Small intestine (tissue), 7 donors: ENCODE data around the gene RNF141. TPM values are rescaled to one million over a fixed set of nuclear protein-coding genes. Genes with fewer than 3 reads are reported as not detected.

Source experiments
- DNase-seq, 2 donors: peaks; one replicate each; pipeline versions ENCODE4 v3.0.0 to v3.0.0-alpha.2; 2013
- FAIRE-seq: peaks from 2 replicates; lab custom pipeline; 2012; peaks lifted over from hg19 to GRCh38; lab: Jason Lieb, UNC
- H3K27ac ChIP-seq, 3 donors: one replicate each; pipeline ENCODE4 v1.5.1; 2013; ENCODE audit warnings: low read length in 2 of 3, mild to moderate bottlenecking in 2 of 3, control low read depth in 1 of 3, inconsistent platforms in 1 of 3, low read depth in 1 of 3, moderate library complexity in 1 of 3
- H3K27me3 ChIP-seq, 3 donors: one replicate each; pipeline ENCODE4 v1.6.1; 2013; ENCODE audit warnings: low read length in 3 of 3, inconsistent platforms in 1 of 3; ENCODE audit not compliant: control insufficient read depth in 3 of 3, insufficient read depth in 3 of 3
- H3K36me3 ChIP-seq, 3 donors: one replicate each; pipeline ENCODE4 v1.6.1; 2013; ENCODE audit warnings: low read length in 3 of 3, inconsistent platforms in 1 of 3, low read depth in 1 of 3, mild to moderate bottlenecking in 1 of 3, moderate library complexity in 1 of 3; ENCODE audit not compliant: control insufficient read depth in 3 of 3, insufficient read depth in 2 of 3
- H3K4me1 ChIP-seq, 3 donors: one replicate each; pipeline ENCODE4 v1.6.1; 2013; ENCODE audit warnings: low read length in 2 of 3, inconsistent platforms in 1 of 3, low read depth in 1 of 3, mild to moderate bottlenecking in 1 of 3, moderate library complexity in 1 of 3; ENCODE audit not compliant: control insufficient read depth in 3 of 3, insufficient read depth in 2 of 3
- H3K4me3 ChIP-seq, 3 donors: one replicate each; pipeline ENCODE4 v1.5.1; 2013; ENCODE audit warnings: low read length in 3 of 3, control low read depth in 1 of 3, inconsistent platforms in 1 of 3, low read depth in 1 of 3, mild to moderate bottlenecking in 1 of 3, moderate library complexity in 1 of 3
- H3K9me3 ChIP-seq, 2 donors: one replicate each; pipeline ENCODE4 v1.6.1; 2013; ENCODE audit warnings: low read depth in 1 of 2, low read length in 1 of 2; ENCODE audit not compliant: control insufficient read depth in 2 of 2, insufficient read depth in 1 of 2
- WGBS, 3 donors: extraction: QIAGEN DNeasy Blood & Tissue Kit; methylation state at CpG; one replicate each; pipeline ENCODE4 v1.1.7; 2013; 5-methylcytosine and 5-hydroxymethylcytosine counted together
- polyA plus RNA-seq, 4 donors: library from polyadenylated mRNA; stranded (reverse) in 3 of 4; unstranded in 1 of 4; fragments of 200-250 nt in 3 of 4; fragments of 120-200 nt in 1 of 4; gene quantifications; one replicate each; pipeline versions ENCODE4 v1.2.1 to v1.2.3, GENCODE V29; 2013
- donor health status: healthy with polysubstance abuse.
- donor health status: control.
- donor health status: control.
- donor health status: Bipolar disorder and iron deficiency.
- donor health status: healthy.

Gene RNF141
- polyA plus RNA-seq, 4 donors: 13.2 to 35.6 (median 20.0) TPM

DNA sequence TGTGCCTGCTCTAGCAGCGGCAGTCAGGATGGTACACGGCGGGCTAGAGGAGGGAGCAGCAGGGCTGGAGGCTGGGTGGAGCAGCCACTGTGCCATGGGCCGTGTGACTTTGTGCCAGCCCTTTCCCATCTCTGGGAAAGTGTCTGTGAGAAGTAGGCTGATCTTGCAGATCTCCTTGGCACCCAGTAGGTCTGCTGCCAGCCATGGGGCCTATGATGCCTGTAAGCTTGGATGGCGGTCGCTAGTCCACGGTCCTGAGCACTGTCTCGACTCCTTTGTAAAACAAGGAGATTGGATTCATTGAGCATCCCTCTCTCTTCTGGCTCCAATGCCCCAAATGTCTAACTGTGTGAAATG, 63.3 kb downstream of the RNF141 start:
- 95 to 98% (median 96%) methylated on average over 8 of the region's 8 CpGs for WGBS, 3 donors
- Histone ChIP-seq H3K9me3 (no peaks in the 10 kb centered on the region), H3K36me3 (peaks cover 0 to 13% (median 0%) of the 10 kb centered on the region in 3 donors), H3K4me1 (no peaks in the 10 kb centered on the region), H3K27me3 (no peaks in the 10 kb centered on the region), H3K27ac (no peak overlapping the region), H3K4me3 (no peak overlapping the region)
- FAIRE-seq (no peak), DNase-seq (no peak)

GRCh38 chr11:10476927-10477689, 63.9 kb downstream of the RNF141 start:
- Histone ChIP-seq H3K36me3 (peaks cover 0 to 13% (median 0%) of the 10 kb centered on the region in 3 donors), H3K9me3 (no peaks in the 10 kb centered on the region), H3K27ac (no peak overlapping the region), H3K4me3 (no peak overlapping the region), H3K4me1 (no peaks in the 10 kb centered on the region), H3K27me3 (no peaks in the 10 kb centered on the region)
- FAIRE-seq: no peak
- 62 to 68% (median 63%) methylated on average over 5 of the region's 5 CpGs for WGBS, 3 donors
- no peak for DNase-seq

- Histone ChIP-seq H3K4me3 (no peak overlapping the region), H3K27ac (no peak overlapping the region), H3K4me1 (no peaks in the 10 kb centered on the region), H3K27me3 (no peaks in the 10 kb centered on the region), H3K9me3 (no peaks in the 10 kb centered on the region), H3K36me3 (peaks cover 0 to 10% (median 0%) of the 10 kb centered on the region in 3 donors)
- 86 to 93% (median 88%) methylated on average over 1 of the region's 1 CpG for WGBS, 3 donors
- no peak for FAIRE-seq
- no peak for DNase-seq
These were observed 64.6 kb downstream of the RNF141 start for GRCh38 chr11:10476342-10476741.

DNA sequence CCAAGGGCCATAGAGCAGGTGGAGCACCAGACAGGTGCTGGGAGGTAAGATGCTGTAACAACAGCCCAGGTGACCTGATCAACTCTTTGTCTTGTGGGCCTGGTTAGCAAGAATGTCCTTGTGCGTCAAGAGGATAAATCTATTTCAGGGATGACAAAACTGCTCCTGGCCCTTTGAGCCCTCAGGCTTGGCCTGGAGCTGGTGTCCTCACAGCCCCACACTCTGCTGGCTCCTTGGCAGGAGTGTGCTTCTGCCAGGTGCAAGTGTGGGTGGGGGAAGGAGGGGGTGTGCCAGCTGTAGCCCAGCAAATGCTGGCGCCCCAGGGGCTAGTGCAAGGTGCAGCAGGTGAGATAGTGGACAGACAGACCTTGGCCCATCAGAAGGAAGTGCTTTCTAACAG, 66.4 kb downstream of the RNF141 start:
- no peak overlapping the region for H3K27ac ChIP-seq
- no peaks in the 10 kb centered on the region for H3K27me3 ChIP-seq
- FAIRE-seq: no peak
- no peaks in the 10 kb centered on the region for H3K4me1 ChIP-seq
- H3K4me3 ChIP-seq: no peak overlapping the region
- H3K36me3 ChIP-seq: peaks cover 0 to 8% (median 0%) of the 10 kb centered on the region in 3 donors
- DNase-seq: no peak
- WGBS, 3 donors: 54 to 80% (median 55%) methylated on average over 2 of the region's 2 CpGs
- no peaks in the 10 kb centered on the region for H3K9me3 ChIP-seq

DNA sequence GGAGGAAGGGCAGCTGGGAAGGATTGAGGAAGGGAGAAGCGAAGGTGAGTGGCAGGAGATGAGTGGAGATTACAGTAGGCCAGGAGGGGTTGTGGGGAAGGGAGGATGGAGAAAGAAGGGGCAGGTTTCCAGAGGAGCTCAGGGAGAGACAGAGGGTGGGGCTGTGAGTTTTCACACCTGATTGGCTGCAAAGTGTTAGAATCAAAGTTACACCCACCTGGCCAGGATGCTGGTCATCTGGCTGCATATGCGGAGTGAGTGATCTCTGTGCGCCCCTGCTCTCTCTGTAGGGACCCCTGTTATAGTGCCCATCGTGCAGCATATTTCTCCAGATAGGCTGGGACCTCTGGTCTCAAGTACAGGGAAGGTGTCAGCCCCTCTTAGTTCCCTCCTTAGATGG, 67.6 kb downstream of the RNF141 start:
- H3K27ac ChIP-seq: no peak overlapping the region
- H3K9me3 ChIP-seq: no peaks in the 10 kb centered on the region
- WGBS, 3 donors: 82 to 95% (median 86%) methylated on average over 4 of the region's 4 CpGs
- no peak for FAIRE-seq
- no peak overlapping the region for H3K4me3 ChIP-seq
- no peak for DNase-seq
- peaks cover 0 to 4% (median 0%) of the 10 kb centered on the region in 3 donors for H3K36me3 ChIP-seq
- no peaks in the 10 kb centered on the region for H3K27me3 ChIP-seq
- H3K4me1 ChIP-seq: no peaks in the 10 kb centered on the region

DNA sequence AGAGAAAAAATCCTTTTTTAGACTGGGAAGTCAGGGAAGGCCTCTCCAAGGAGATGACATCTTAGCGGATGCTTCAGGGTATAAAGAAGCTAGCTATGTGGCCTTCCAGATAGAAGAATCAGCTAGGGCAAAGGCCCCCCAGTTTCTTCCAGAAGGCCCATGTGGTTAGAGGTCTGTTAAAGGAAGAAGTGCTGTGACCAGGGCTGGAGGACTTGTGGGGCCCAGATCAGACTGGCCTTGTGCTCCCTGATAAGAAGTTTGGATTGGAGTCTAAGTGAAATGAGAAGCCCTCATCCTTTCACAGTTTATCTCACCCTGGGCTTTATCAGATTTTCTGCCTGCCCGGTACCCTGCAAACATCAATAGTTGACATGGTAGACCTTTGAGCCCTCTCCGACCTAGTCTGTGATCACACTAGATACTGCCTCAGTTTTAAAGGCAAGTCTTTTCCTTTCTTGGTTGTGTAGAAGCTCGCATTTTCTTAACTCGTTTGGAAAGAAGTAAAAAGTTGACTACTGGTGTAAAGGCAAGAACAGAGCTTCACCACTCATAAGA, 78.2 kb downstream of the RNF141 start:
- H3K4me1 ChIP-seq: no peaks in the 10 kb centered on the region
- no peak overlapping the region for H3K4me3 ChIP-seq
- H3K9me3 ChIP-seq: no peaks in the 10 kb centered on the region
- WGBS, 3 donors: 64 to 82% (median 79%) methylated on average over 5 of the region's 5 CpGs
- no peak for DNase-seq
- H3K27me3 ChIP-seq: no peaks in the 10 kb centered on the region
- no peak for FAIRE-seq
- H3K27ac ChIP-seq: no peak overlapping the region
- peaks cover 0 to 7% (median 2%) of the 10 kb centered on the region in 3 donors for H3K36me3 ChIP-seq

Other genes with a start within 250 kb of the RNF141 start
- gene SBF2, start 247.0 kb downstream of the RNF141 start, polyA plus RNA-seq: 10 to 100 TPM; 10.0 to 50.5 (median 15.1) TPM
- 10 to 100 TPM in 3 of 4 donors, 1 to 10 TPM in 1; 8.0 to 36.3 (median 28.7) TPM for gene ADM, start 236.1 kb downstream of the RNF141 start, polyA plus RNA-seq
- 1 to 10 TPM; 2.7 to 5.1 (median 3.6) TPM for gene AMPD3, start 85.9 kb downstream of the RNF141 start, polyA plus RNA-seq
- 100 to 1,000 TPM in 1 of 4 donors, 10 to 100 TPM in 1, 1 to 10 TPM in 2; 1.1 to 119 (median 16.4) TPM for gene LYVE1, start 27.5 kb upstream of the RNF141 start, polyA plus RNA-seq
- gene IRAG1, start 152.6 kb upstream of the RNF141 start, polyA plus RNA-seq: 1 to 10 TPM in 3 of 4 donors, under 1 TPM in 1; 0.45 to 9.0 (median 3.0) TPM
- 10 to 100 TPM; 14.1 to 44.7 (median 16.5) TPM for gene CTR9, start 210.1 kb upstream of the RNF141 start, polyA plus RNA-seq